NCI-H1930 (cell line): ENCODE results near the gene CCDC61.
A peak's percentile ranks its signal among the peaks of the same experiment; 100 is the strongest.

ENCODE experiments used
- DNase-seq, 2 experiments: peaks; one replicate each; lab custom pipeline; 2025; lab: John Stamatoyannopoulos, UW

The CCDC61 gene

DNA sequence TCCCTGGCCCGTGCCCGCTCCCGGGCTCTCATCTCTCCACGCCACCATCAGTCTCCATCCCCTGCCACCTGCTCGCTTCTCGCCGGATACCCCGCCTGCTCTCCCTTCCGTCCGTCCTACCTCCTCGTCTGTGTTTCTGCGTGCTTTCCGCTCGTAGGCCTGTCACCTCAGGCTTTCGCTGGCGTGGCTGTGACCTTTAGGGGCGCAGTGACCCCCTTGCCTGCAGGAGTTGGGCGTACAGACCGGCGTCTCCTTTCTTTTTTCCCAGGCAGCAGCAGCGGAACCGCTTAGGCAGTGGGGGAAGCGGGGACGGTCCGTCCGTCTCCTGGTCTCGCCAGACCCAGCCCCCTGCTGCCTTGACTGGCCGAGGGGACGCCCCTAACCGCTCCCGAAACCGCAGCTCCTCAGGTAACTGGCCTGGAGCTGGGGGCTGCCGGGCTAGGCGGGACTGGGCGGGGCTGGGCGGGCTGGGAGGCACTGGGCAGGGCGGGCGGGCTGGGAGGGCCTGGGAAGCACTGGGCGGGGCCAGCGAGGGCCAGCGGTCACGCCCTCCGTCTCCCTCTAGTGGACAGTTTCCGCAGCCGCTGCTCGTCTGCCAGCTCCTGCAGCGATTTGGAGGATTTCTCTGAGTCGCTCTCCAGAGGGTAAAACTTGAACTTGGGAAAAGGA, 21.3 kb downstream of the CCDC61 start:
- DNase-seq = peak; percentile 68 to 87

DNA sequence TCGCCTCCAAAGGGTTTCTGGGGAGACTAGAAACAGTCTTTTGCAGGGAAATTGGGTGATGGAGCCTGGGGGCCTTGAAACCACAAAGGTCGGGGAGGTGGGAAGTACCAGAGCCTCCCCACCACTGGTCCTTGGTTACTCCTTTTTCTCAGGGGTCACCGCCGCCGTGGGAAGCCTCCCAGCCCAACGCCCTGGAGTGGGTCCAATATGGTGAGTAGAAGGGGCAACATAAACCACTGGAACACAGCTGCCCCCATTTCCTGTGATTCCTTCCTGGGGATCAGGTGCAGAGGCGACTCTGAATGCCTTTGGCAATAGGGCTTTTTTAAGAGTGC, 21.8 kb downstream of the CCDC61 start:
- no peak for DNase-seq

DNA sequence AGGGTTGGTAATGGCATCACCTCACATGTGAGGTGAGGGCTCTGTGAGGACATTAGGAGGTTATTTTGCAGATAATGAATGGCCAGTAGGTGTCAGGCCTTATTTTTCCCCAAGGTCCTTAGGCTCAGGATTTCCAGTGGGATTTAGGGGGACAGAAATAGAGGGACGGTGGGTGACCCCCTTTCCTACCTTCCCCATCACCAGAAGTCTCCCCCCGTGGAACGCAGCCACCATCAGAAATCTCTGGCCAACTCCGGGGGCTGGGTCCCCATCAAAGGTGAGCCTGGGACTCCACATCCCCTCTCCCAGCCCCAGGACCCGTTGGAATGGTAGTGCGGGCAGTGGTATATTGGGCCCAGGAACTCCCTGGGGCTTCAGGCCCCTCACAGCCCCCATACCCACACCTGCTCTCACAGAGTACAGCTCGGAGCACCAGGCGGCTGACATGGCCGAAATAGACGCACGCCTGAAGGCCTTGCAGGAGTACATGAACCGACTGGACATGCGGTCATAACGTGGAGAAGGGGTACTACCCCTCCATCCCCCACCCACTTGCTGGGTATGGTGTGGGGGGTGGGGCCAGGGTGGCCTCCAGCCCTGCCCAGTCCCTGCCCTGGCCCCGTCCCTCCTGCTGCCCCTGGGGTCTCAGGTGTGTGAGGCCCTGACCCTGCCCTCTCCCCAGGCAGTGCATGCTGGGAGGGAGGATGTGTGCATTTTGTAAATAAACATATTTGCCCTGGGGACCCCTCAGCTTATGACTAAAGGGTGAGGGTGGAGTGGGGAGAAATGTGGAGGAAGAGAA, 22.8 kb downstream of the CCDC61 start:
- no peak for DNase-seq

DNA sequence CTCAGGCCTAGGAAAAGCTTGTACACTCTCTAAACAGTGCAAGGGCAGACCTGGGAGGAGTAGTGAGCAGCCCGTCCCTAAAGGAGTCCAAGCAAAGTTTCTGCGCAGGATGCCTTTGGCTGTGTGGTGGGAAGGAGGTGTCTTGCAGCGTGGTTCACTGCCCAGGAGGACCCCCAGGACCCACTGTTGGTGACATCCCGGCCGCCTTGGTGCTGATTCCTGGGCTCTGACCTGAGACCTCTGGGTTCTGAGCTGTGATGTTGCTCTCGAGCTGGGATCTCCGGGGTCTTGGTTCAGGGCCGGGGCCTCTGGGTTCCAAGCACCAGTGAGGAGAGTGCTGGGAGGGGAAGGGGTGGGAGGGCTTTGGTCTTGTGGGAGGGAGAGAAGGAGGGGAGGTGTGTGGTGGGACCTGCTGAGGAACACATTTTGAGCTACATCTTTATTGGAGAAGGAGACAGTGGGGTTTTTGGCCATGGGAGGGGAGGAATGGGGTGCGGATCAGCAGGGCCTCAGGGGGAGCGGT, 23.5 kb downstream of the CCDC61 start:
- no peak for DNase-seq

DNA sequence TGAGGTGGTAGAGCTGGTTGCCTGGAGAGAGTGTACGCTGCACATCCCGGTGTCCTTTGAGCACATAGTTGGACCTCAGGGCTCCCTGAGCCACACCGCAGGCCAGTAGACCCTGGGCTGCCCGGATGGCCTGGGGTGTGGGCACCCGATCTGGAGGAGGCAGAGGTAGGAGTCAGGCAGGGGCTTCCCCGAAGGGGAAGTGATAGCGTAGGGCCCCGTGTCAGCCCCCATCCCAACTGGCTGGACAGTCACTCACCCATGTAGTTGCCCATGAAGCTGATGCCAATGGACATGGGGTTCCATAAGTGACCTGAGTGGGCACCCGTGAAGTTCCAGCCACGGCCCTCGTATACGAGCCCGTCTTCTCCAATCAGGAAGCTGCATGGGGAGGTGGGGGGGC, 24.0 kb downstream of the CCDC61 start:
- no peak for DNase-seq

DNA sequence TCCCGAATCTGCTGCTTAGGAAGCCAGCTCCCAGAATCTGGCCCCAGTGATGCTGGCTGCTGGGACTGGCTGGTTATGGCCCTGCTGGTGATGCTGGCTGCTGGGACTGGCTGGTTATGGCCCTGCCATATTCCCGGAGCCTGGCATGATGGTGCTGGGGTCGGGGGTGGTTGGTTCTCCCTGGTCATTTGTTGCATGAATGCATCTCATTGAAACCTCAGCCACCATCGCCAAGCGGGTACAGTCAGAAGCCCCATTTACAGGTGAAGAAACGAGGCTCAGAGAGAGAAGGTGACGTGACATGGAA, 25.5 kb downstream of the CCDC61 start:
- DNase-seq = no peak

DNA sequence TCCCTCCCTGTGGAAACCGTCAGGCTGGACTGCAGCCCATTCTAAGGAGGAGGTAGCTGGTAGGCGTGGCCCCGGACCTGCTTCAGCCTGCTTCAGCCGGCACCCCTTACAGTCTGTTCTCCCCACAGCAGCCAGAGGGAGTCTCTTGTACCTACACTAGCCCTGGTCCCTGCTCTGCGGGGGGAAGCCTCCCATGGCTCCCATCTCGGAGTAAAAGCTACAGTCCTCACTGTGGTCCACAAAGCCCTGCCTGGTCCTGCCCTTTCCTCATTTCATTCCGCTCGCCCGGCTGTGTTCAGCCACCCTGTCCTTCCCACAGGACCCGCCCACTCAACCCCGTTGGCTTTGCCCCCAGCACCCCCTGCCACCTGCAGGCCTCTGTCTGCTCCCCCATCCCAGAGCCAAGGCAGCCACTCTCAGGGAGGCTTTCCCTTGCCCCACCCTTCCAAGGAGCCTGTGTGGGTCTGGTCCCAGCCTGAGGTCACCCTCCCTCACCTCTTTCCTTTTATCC, 26.3 kb downstream of the CCDC61 start:
- DNase-seq = no peak

GRCh38 chr19:46022061-46022430, 26.8 kb downstream of the CCDC61 start:
- DNase-seq = no peak

DNA sequence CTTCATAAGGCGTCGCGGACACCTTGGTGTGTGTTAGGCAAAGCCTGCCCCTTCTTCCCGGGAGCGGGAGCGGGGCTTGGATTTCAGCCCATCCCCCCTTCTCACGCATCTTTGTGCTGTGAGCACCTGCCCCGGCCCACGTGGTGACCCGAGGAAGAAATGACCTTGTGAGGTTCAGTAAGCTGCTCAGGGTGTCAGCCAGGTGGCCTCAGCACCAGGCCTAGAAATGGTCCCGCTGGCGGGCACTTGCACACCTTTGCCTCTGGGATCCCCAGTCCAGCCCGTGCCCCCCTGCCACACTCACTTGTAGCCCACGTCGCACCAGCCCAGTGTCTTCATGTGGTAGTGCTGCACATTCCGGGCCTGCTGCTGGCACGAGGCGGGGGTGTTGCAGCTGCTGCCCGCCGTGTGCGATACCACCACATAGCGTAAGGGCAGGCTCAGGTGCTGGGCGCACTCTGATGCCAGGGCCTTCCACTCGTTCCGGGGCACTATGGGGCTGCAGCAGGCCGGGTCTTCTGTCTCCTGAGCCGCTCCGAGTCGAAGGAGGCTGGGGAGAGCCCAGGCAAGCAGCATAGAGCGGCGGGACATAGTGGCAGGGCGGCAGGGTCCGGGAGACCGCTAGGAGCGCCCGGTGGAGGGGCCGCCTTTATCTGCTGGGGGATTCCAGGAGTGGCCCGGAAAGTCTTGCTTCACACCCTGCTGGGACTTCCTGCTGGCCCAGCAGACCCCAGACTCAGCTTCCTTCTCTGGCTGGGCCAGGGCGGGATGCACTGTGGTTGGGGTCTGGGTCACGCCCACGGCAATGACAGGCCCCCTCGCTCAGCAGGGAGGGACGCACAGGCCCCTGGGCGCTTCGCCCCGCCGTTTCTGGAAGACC, 27.4 kb downstream of the CCDC61 start, which contains the start of gene PGLYRP1:
Gene PGLYRP1, minus strand, starts transcription at position 623 of the 880 bp plus-strand sequence. Its CDS starts 32 bp downstream, at position 591.
- no peak for DNase-seq

DNA sequence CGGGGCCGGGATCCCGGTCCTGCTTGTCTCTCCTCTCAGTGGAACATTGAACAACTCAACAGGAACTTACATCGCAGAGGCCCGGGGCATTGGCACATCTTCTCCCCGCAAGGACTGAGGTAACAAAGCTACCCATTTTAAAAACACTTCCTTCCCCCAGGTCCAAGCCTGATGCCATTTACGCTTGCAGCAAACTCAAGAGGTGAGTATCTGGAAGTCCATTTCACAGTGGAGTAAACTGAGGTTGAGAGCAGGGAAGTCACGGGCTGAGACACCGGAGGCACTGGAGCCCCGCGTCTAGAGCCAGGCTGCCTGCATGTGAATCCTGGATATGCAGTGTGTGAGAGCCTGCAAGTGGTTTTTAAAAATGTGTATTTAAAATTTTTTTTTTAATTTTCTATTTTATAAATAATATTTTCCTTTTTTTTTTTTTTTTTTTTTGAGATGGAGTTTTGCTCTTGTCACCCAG, 28.1 kb downstream of the CCDC61 start:
- no peak for DNase-seq

DNA sequence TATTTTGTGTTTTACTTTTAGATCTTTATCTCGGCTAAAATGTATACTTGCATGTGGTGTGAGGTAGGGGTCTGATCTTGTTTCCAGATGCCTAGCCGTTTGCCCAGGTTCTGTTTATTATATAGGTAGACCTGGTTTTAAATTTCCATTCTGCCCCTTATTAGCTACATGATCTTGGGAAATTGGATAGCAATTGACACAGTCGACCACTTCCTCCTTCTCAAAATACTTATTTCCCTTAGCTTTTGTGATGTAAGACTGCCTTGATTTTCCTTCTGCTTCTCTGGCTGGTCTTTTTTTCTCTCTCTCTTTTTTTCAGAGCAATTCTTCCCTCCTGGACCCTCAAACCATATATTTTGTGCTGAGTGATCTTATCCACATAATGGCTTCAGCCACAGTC, 30.6 kb downstream of the CCDC61 start:
- DNase-seq = no peak

DNA sequence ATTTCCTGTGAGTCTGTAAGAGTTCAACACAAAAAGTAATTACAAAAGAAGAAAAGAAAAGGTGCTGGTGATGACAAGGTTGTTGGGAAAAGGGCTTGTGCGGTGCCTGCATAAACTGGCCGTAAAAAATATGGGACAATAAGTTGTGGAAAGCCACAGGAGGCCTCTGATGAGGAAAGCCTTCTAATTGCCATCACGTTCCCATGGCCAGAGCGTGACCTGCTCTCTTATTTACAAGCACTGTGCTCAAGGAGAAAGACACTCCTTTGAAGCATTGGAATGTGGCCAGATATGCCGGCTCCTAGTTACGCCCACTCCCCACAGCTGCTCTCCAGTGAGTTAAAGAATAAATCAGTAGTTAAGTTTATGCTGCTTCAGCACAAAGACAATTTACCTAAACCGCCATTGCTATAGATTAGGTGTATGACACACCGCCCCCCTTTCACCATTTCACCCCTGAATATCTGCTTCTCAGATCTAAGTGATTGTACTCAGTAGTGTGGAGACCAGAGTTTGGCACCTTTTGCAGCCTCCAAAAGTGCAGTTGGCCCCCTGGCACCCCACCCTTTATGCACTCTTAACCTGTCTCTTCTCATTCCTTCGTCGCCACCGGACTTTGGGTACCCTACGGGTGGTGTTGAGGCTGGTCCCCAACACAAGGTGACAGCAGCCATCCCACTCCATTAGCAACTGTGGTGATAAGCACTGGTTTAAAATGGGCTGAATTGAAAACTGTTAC, 35.7 kb downstream of the CCDC61 start:
- DNase-seq = no peak

DNA sequence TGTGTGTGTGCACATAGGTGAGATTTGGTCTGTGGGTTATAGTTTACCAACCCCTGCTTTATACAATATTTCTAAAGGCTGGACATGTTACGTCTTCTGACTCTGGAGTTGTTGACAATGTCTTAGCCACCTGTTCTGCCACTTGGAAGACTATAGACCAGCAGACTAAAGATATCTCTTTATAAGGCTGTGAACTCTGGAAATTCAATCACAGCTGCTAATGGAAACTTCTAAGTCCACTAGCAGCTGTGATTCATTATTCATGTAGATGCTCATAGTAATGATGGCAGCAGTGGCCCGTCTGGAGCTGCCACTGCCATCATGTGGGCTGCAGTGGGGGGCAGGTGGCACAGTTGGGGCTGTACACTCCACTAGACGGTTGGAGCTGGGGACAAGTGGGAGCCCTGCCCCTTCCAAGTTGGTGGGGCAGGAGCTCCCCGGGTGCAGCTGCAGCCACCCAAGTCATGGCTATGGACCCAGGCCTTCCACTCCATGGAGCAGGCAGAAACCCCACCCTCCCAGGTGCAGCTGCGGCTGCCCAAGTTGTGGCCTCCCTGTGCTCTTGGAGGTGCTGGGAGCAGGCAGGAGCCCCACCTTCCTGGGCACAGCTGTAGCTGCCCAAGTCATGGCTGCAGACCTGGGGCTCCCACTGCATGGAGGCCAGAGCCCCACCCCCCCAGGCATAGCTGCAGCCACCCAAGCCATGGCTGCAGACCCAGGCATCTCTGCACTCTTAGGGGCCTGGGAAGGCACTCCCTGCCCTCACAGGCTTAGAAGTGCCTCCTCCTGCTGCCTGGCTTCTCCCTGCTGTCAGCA, 36.7 kb downstream of the CCDC61 start:
- DNase-seq = no peak

- DNase-seq = no peak
Observed at GRCh38 chr19:46032597-46033025, 37.3 kb downstream of the CCDC61 start.

GRCh38 chr19:46033401-46033800, 38.1 kb downstream of the CCDC61 start:
- no peak for DNase-seq

DNA sequence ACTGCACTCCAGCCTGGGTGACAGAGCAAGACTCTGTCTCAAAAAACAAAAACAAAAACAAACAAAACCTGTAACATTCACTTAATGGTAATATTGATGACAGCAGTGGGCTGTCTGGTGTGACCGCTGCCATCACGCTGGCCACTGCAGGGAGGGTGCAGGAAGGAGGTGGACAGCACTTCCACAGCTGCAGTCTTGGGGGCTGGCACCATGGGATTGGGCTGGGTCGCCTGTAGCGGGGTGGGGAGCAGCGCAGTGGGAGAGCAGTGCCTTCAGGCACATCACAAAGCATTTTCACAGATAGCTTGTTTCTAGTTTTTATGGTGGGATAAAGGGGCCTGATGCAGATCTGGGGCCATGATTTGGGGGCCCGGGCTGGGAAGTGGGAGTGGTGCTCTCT, 40.3 kb downstream of the CCDC61 start:
- no peak for DNase-seq

- no peak for DNase-seq
Observed at GRCh38 chr19:46035986-46036743, 40.9 kb downstream of the CCDC61 start.

DNA sequence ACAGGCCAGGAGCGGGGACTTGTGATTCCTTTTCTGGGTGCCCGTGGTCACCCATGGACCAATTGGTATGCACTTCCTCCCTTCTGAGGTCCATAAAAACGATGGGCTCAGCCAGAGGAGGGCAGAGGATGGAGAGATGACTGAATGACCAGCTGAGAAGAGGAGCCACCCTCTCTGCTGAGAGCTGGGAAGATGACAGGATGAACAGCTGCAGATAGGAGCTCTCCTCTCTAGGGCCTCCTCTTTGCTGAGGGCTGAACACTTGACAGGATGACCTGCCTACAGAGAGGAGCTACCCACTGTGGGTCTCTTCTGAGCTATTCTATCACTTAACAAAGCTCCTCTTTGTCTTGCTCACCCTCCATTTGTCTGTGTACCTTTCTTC, 41.5 kb downstream of the CCDC61 start:
- no peak for DNase-seq

DNA sequence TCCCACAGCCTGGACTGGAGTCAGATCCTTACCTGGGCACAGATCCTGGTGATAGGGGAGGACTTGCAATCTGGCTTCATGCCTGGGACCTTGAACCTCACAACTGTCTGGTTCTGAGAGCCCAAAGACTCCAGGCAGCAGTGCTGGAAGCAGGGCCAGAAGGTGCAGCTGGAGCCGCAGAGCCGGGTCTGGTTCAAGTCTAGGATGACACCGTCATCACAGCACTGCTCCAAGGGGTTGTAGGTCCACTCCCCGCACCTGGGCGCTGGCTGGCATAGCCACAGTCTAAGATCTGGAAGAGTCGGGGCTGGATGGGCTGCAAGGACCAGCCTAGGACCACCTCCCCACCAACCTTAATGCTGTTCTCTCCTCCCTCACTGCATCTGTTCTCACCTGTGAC, 44.9 kb downstream of the CCDC61 start:
- DNase-seq = no peak

- DNase-seq = no peak
Observed at GRCh38 chr19:46040952-46041500, 45.8 kb downstream of the CCDC61 start, which contains the start of gene IGFL4. Gene IGFL4, minus strand, starts transcription at chr19:46041002. Its CDS starts 40 bp downstream, at chr19:46040962.
